Activated T-helper 2 cell treated with anti-CD3 and anti-CD28 coated beads, Interferon-gamma antibody, Interleukin-2, Interleukin-4, amounts not matched to agents 10 μg/mL and 5 μg/mL and 100 μg/mL, durations not matched to agents 14 hours and 24 hours and 36 hours (primary cell): ENCODE data around the gene SEPTIN12. TPM values are rescaled to one million over a fixed set of nuclear protein-coding genes. Genes with fewer than 3 reads are reported as not detected.
"Not testable (repeated sequence)": the region's sequence is repeated elsewhere in the genome, so short reads cannot be mapped to it uniquely, and the experiment has no call there.

Experiments
- DNase-seq: peaks from one replicate; pipeline ENCODE4 v3.0.0; 2021; ENCODE audit warnings: low spot score
- H3K27ac Mint-ChIP-seq: one replicate; pipeline ENCODE4 v1.8.0; 2021; ENCODE audit warnings: mixed read lengths
- H3K27me3 Mint-ChIP-seq: one replicate; pipeline ENCODE4 v1.8.0; 2021; ENCODE audit warnings: low read depth, mixed read lengths
- H3K36me3 Mint-ChIP-seq: one replicate; pipeline ENCODE4 v1.8.0; 2021; ENCODE audit warnings: low read depth, mixed read lengths
- H3K4me1 Mint-ChIP-seq: one replicate; pipeline ENCODE4 v1.8.0; 2021; ENCODE audit warnings: low read depth, mixed read lengths
- H3K4me3 Mint-ChIP-seq: one replicate; pipeline ENCODE4 v1.8.0; 2021; ENCODE audit warnings: low read depth, mild to moderate bottlenecking, moderate library complexity, mixed read lengths
- H3K9me3 Mint-ChIP-seq: one replicate; pipeline ENCODE4 v1.8.0; 2021; ENCODE audit warnings: mixed read lengths
- intact Hi-C: fragments of 100-400 bp; cut with micrococcal nuclease; formaldehyde crosslinking; loops from one replicate; pipeline ENCODE4 v1.15.1; 2023
- total RNA-seq: library from RNA; stranded (reverse); gene quantifications from 2 replicates; pipeline ENCODE4 v1.2.3, GENCODE V29; 2022

Gene SEPTIN12
- total RNA-seq, 1 donor from 2014 or later = not detected

- H3K27me3 Mint-ChIP-seq = no peaks in the 10 kb centered on the region
- H3K36me3 Mint-ChIP-seq = no peaks in the 10 kb centered on the region
- peaks cover 6% of the 10 kb centered on the region for H3K4me1 Mint-ChIP-seq
- H3K4me3 Mint-ChIP-seq = no peak overlapping the region
- DNase-seq = no peak
- H3K27ac Mint-ChIP-seq = no peak overlapping the region
- intact Hi-C loops = no loop called here
- no peaks in the 10 kb centered on the region for H3K9me3 Mint-ChIP-seq
Measured at GRCh38 chr16:4787068-4787467, 1.1 kb downstream of the SEPTIN12 start.

GRCh38 chr16:4785758-4786433 lies 2.2 kb downstream of the SEPTIN12 start:
- intact Hi-C loops = no loop called here
- Mint-ChIP-seq H3K27ac (no peak overlapping the region), H3K4me1 (peaks cover 2% of the 10 kb centered on the region), H3K36me3 (no peaks in the 10 kb centered on the region), H3K9me3 (no peaks in the 10 kb centered on the region), H3K27me3 (no peaks in the 10 kb centered on the region), H3K4me3 (no peak overlapping the region)
- no peak for DNase-seq

GRCh38 chr16:4784444-4784987 lies 3.6 kb downstream of the SEPTIN12 start:
- DNase-seq, H3K4me1 Mint-ChIP-seq, H3K4me3 Mint-ChIP-seq, H3K27me3 Mint-ChIP-seq, H3K36me3 Mint-ChIP-seq, intact Hi-C loops, H3K9me3 Mint-ChIP-seq, H3K27ac Mint-ChIP-seq: not testable (repeated sequence)

GRCh38 chr16:4783951-4784336 lies 4.2 kb downstream of the SEPTIN12 start:
- intact Hi-C loops = no loop called here
- no peaks in the 10 kb centered on the region for H3K4me1 Mint-ChIP-seq
- no peak overlapping the region for H3K4me3 Mint-ChIP-seq
- H3K36me3 Mint-ChIP-seq = no peaks in the 10 kb centered on the region
- no peaks in the 10 kb centered on the region for H3K27me3 Mint-ChIP-seq
- no peak overlapping the region for H3K27ac Mint-ChIP-seq
- H3K9me3 Mint-ChIP-seq = no peaks in the 10 kb centered on the region
- no peak for DNase-seq

- H3K4me1 Mint-ChIP-seq = no peaks in the 10 kb centered on the region
Measured at GRCh38 chr16:4783251-4783950, 4.7 kb downstream of the SEPTIN12 start.

GRCh38 chr16:4780235-4780634 lies 7.9 kb downstream of the SEPTIN12 start:
- no peaks in the 10 kb centered on the region for H3K36me3 Mint-ChIP-seq
- no peak overlapping the region for H3K4me3 Mint-ChIP-seq
- DNase-seq = no peak
- no peaks in the 10 kb centered on the region for H3K27me3 Mint-ChIP-seq
- H3K9me3 Mint-ChIP-seq = no peaks in the 10 kb centered on the region
- no peaks in the 10 kb centered on the region for H3K4me1 Mint-ChIP-seq
- intact Hi-C loops = no loop called here
- no peak overlapping the region for H3K27ac Mint-ChIP-seq

More at GRCh38 chr16:4783251-4783950, 4.7 kb downstream of the SEPTIN12 start:
- Mint-ChIP-seq H3K27me3 (no peaks in the 10 kb centered on the region), H3K4me3 (no peak overlapping the region), H3K9me3 (no peaks in the 10 kb centered on the region), H3K36me3 (no peaks in the 10 kb centered on the region), H3K27ac (no peak overlapping the region)
- intact Hi-C loops = no loop called here
- DNase-seq = no peak

- no peaks in the 10 kb centered on the region for H3K9me3 Mint-ChIP-seq
- no peaks in the 10 kb centered on the region for H3K36me3 Mint-ChIP-seq
- peaks cover 2% of the 10 kb centered on the region for H3K27me3 Mint-ChIP-seq
- no peak overlapping the region for H3K4me3 Mint-ChIP-seq
- intact Hi-C loops = no loop called here
- H3K4me1 Mint-ChIP-seq = no peaks in the 10 kb centered on the region
- DNase-seq = no peak
- no peak overlapping the region for H3K27ac Mint-ChIP-seq
Measured at GRCh38 chr16:4778050-4778392, 10.1 kb downstream of the SEPTIN12 start.

- Mint-ChIP-seq H3K36me3 (no peaks in the 10 kb centered on the region), H3K27ac (no peak overlapping the region), H3K9me3 (no peaks in the 10 kb centered on the region), H3K27me3 (peaks cover 2% of the 10 kb centered on the region), H3K4me1 (no peaks in the 10 kb centered on the region), H3K4me3 (no peak overlapping the region)
- no peak for DNase-seq
- intact Hi-C loops = no loop called here
Measured at GRCh38 chr16:4777339-4778049, 10.7 kb downstream of the SEPTIN12 start.

- Mint-ChIP-seq H3K36me3 (no peaks in the 10 kb centered on the region), H3K27ac (no peak overlapping the region), H3K27me3 (peaks cover 2% of the 10 kb centered on the region), H3K4me3 (no peak overlapping the region), H3K9me3 (no peaks in the 10 kb centered on the region), H3K4me1 (no peaks in the 10 kb centered on the region)
- no peak for DNase-seq
- intact Hi-C loops = no loop called here
Measured at GRCh38 chr16:4776141-4776705, 11.9 kb downstream of the SEPTIN12 start.

GRCh38 chr16:4775005-4775404 lies 13.1 kb downstream of the SEPTIN12 start:
- intact Hi-C loops = no loop called here
- H3K4me3 Mint-ChIP-seq = no peak overlapping the region
- H3K27me3 Mint-ChIP-seq = peaks cover 2% of the 10 kb centered on the region
- DNase-seq = no peak
- no peaks in the 10 kb centered on the region for H3K36me3 Mint-ChIP-seq
- no peaks in the 10 kb centered on the region for H3K9me3 Mint-ChIP-seq
- no peak overlapping the region for H3K27ac Mint-ChIP-seq
- H3K4me1 Mint-ChIP-seq = no peaks in the 10 kb centered on the region

- Mint-ChIP-seq H3K9me3 (no peaks in the 10 kb centered on the region), H3K4me1 (peaks cover 4% of the 10 kb centered on the region), H3K27me3 (peaks cover 2% of the 10 kb centered on the region), H3K4me3 (no peak overlapping the region), H3K27ac (no peak overlapping the region), H3K36me3 (no peaks in the 10 kb centered on the region)
- intact Hi-C loops = no loop called here
- no peak for DNase-seq
Measured at GRCh38 chr16:4772351-4772750, 15.8 kb downstream of the SEPTIN12 start.

- Mint-ChIP-seq H3K27ac (no peak overlapping the region), H3K4me3 (no peak overlapping the region), H3K9me3 (no peaks in the 10 kb centered on the region), H3K4me1 (peaks cover 6% of the 10 kb centered on the region), H3K36me3 (no peaks in the 10 kb centered on the region), H3K27me3 (peaks cover 2% of the 10 kb centered on the region)
- DNase-seq = no peak
- intact Hi-C loops = no loop called here
Measured at GRCh38 chr16:4771646-4772045, 16.5 kb downstream of the SEPTIN12 start.

- no peaks in the 10 kb centered on the region for H3K9me3 Mint-ChIP-seq
- DNase-seq = no peak
- intact Hi-C loops = loop anchor here (2.0 to 5.0 kb wide), 2 partner anchors 144 to 188 kb away; partner anchors contain the start of genes MGRN1 and SEC14L5
- peaks cover 7% of the 10 kb centered on the region for H3K36me3 Mint-ChIP-seq
- peaks cover 13% of the 10 kb centered on the region for H3K4me1 Mint-ChIP-seq
- peaks cover 2% of the 10 kb centered on the region for H3K27me3 Mint-ChIP-seq
- H3K27ac Mint-ChIP-seq = no peak overlapping the region
- H3K4me3 Mint-ChIP-seq = no peak overlapping the region
Measured at GRCh38 chr16:4769306-4769638, 18.9 kb downstream of the SEPTIN12 start.
